ENCODE data around the gene GPX4. TPM values are rescaled to one million over a fixed set of nuclear protein-coding genes. Genes with fewer than 3 reads are reported as not detected.
"Not testable (repeated sequence)": the region's sequence is repeated elsewhere in the genome, so short reads cannot be mapped to it uniquely, and the experiment has no call there.

GPX4 gene
- polyA plus RNA-seq, 4 donors: 240 to 321 (median 259) TPM

- not testable (repeated sequence) for DNase-seq (ENCODE audit: low read depth in 4 of 4, low spot score in 2 of 4)
Observed at GRCh38 chr19:1129084-1129483, 25.3 kb downstream of the GPX4 start.

- no peak for DNase-seq (ENCODE audit: low read depth in 4 of 4, low spot score in 2 of 4)
Observed at GRCh38 chr19:1129535-1129934, 25.7 kb downstream of the GPX4 start.

GRCh38 chr19:1130771-1131717 lies 27.2 kb downstream of the GPX4 start:
- DNase-seq (ENCODE audit: low read depth in 4 of 4, low spot score in 2 of 4): no peak

- peak in 1 of 4 donors; percentile 51 for DNase-seq (ENCODE audit: low read depth in 4 of 4, low spot score in 2 of 4)
Observed at GRCh38 chr19:1131718-1132551, 28.1 kb downstream of the GPX4 start.

GRCh38 chr19:1132552-1133383 lies 29.0 kb downstream of the GPX4 start:
- no peak for DNase-seq (ENCODE audit: low read depth in 4 of 4, low spot score in 2 of 4)

- no peak for DNase-seq (ENCODE audit: low read depth in 4 of 4, low spot score in 2 of 4)
Observed at GRCh38 chr19:1133471-1133929, 29.7 kb downstream of the GPX4 start.

GRCh38 chr19:1134431-1134830 lies 30.6 kb downstream of the GPX4 start:
- DNase-seq (ENCODE audit: low read depth in 4 of 4, low spot score in 2 of 4): no peak

GRCh38 chr19:1135454-1135853 lies 31.7 kb downstream of the GPX4 start:
- DNase-seq (ENCODE audit: low read depth in 4 of 4, low spot score in 2 of 4): no peak

- DNase-seq (ENCODE audit: low read depth in 4 of 4, low spot score in 2 of 4): no peak
Observed at GRCh38 chr19:1136201-1136600, 32.4 kb downstream of the GPX4 start.

GRCh38 chr19:1136621-1137317 lies 33.0 kb downstream of the GPX4 start:
- no peak for DNase-seq (ENCODE audit: low read depth in 4 of 4, low spot score in 2 of 4)

GRCh38 chr19:1138121-1138520 lies 34.3 kb downstream of the GPX4 start:
- DNase-seq (ENCODE audit: low read depth in 4 of 4, low spot score in 2 of 4): no peak

- no peak for DNase-seq (ENCODE audit: low read depth in 4 of 4, low spot score in 2 of 4)
Observed at GRCh38 chr19:1139126-1139525, 35.3 kb downstream of the GPX4 start.

GRCh38 chr19:1140272-1141027 lies 36.7 kb downstream of the GPX4 start:
- DNase-seq (ENCODE audit: low read depth in 4 of 4, low spot score in 2 of 4): no peak

- DNase-seq (ENCODE audit: low read depth in 4 of 4, low spot score in 2 of 4): no peak
Observed at GRCh38 chr19:1141944-1142343, 38.1 kb downstream of the GPX4 start.

- DNase-seq (ENCODE audit: low read depth in 4 of 4, low spot score in 2 of 4): no peak
Observed at GRCh38 chr19:1143828-1144399, 40.1 kb downstream of the GPX4 start.

GRCh38 chr19:1144741-1145140 lies 40.9 kb downstream of the GPX4 start:
- no peak for DNase-seq (ENCODE audit: low read depth in 4 of 4, low spot score in 2 of 4)

GRCh38 chr19:1145635-1146411 lies 42.0 kb downstream of the GPX4 start:
- DNase-seq (ENCODE audit: low read depth in 4 of 4, low spot score in 2 of 4): no peak

GRCh38 chr19:1146412-1146699 lies 42.6 kb downstream of the GPX4 start:
- DNase-seq (ENCODE audit: low read depth in 4 of 4, low spot score in 2 of 4): no peak
